K562 (cell line): ENCODE data around the gene IL26. TPM values are rescaled to one million over a fixed set of nuclear protein-coding genes. Genes with fewer than 3 reads are reported as not detected.

Experiments used
- ATAC-seq: fragments of 200-7000 bp; cut with Tn5 transposase; 3 replicates; pipeline ENCODE4 v1.9.1; 2020; ENCODE audit warnings: moderate library complexity
- Bru-seq: library from RNA; stranded (reverse); fragments of 400-500 nt; gene quantifications from one replicate; lab custom pipeline; 2021; lab: Mats Ljungman, UMichigan
- BruChase-seq, 2 experiments: library from RNA; stranded (reverse); fragments of 400-500 nt; gene quantifications; one replicate each; lab custom pipeline; 2021; lab: Mats Ljungman, UMichigan
- BruUV-seq: library from RNA; stranded (reverse); fragments of 400-500 nt; replicated peaks from 2 replicates; lab custom pipeline; 2021; lab: Mats Ljungman, UMichigan
- CTCF ChIA-PET: fragments of 300-600 bp; formaldehyde crosslinking; extraction: SDS; loops from one replicate; lab custom pipeline; 2021; ENCODE audit warnings: low intra/inter-chr PET ratio; lab: Yijun Ruan, JAX
- POLR2A ChIA-PET: fragments of 300-600, 350-650 bp; sonication (Branson Sonifier 250); formaldehyde crosslinking; extraction: SDS; loops from one replicate; lab custom pipeline; 2021; ENCODE audit warnings: antibody characterized with exemption, inconsistent platforms; lab: Yijun Ruan, JAX
- DNase-seq, 4 experiments: peaks; one replicate each; pipeline versions ENCODE4 v3.0.0 to v3.0.0-alpha.2; 2011 to 2018; ENCODE audit warnings: low spot score in 3 of 4, mixed read lengths in 3 of 4; ENCODE audit errors: extremely low read depth in 1 of 4
- FAIRE-seq: peaks from 2 replicates; lab custom pipeline; 2011; peaks lifted over from hg19 to GRCh38; lab: Jason Lieb, UNC
- H2AFZ ChIP-seq: 2 replicates; pipeline ENCODE4 v1.6.0; 2011; ENCODE audit warnings: low read depth, low read length, control low read depth, inconsistent platforms
- H3K27ac ChIP-seq: fragments of 200-600 bp; 3 replicates; pipeline ENCODE4 v1.8.0; 2011; ENCODE audit warnings: low read depth, mild to moderate bottlenecking, control low read depth, inconsistent platforms, low read length, moderate library complexity, mixed read lengths; ENCODE audit errors: extremely low read depth
- H3K27me3 ChIP-seq, 2 experiments: fragments of 300-600 bp in 1 of 2; 2 replicates in 1 of 2; 3 replicates in 1 of 2; pipeline versions ENCODE4 v1.6.0 to v1.8.0; 2011; ENCODE audit warnings: inconsistent platforms in 2 of 2, low read length in 2 of 2, mild to moderate bottlenecking in 1 of 2, mixed read lengths in 1 of 2, moderate library complexity in 1 of 2; ENCODE audit not compliant: control insufficient read depth in 2 of 2, insufficient read depth in 2 of 2
- H3K36me3 ChIP-seq: fragments of 300-600 bp; 3 replicates; pipeline ENCODE4 v1.8.0; 2011; ENCODE audit warnings: mild to moderate bottlenecking, low read length, inconsistent platforms; ENCODE audit not compliant: control insufficient read depth, insufficient read depth
- H3K4me1 ChIP-seq, 2 experiments: fragments of 200-600 bp in 1 of 2; replicated peaks in 1 of 2; 2 replicates in 1 of 2; 3 replicates in 1 of 2; pipeline versions ENCODE4 v1.5.1 to v1.8.0; 2011; ENCODE audit warnings: inconsistent platforms in 2 of 2, low read length in 2 of 2, mild to moderate bottlenecking in 1 of 2, mixed read lengths in 1 of 2, moderate library complexity in 1 of 2; ENCODE audit not compliant: control insufficient read depth in 2 of 2, insufficient read depth in 2 of 2
- H3K4me2 ChIP-seq: 2 replicates; pipeline ENCODE4 v1.6.1; 2011; ENCODE audit warnings: low read length, control low read depth, inconsistent platforms, mixed read lengths; ENCODE audit not compliant: insufficient read depth
- H3K4me3 ChIP-seq: fragments of 200-600 bp; sonication (generic), shearing (Covaris generic); 2 replicates; pipeline ENCODE4 v1.5.1; 2016; ENCODE audit warnings: control low read depth, inconsistent platforms
- H3K79me2 ChIP-seq: fragments of 200-600 bp; 3 replicates; pipeline ENCODE4 v1.8.0; 2011; ENCODE audit warnings: low read length, inconsistent platforms; ENCODE audit not compliant: control insufficient read depth, insufficient read depth
- H3K9ac ChIP-seq, 2 experiments: 2 replicates each; pipeline versions ENCODE4 v1.6.0 to v1.6.1; 2011; ENCODE audit warnings: low read depth in 2 of 2, low read length in 2 of 2, control low read depth in 1 of 2, inconsistent platforms in 1 of 2, mild to moderate bottlenecking in 1 of 2, mixed read lengths in 1 of 2; ENCODE audit not compliant: insufficient read depth in 1 of 2
- H3K9me1 ChIP-seq: one replicate; pipeline ENCODE4 v1.6.0; 2011; ENCODE audit warnings: inconsistent platforms, mild to moderate bottlenecking, low read length, moderate library complexity; ENCODE audit not compliant: control insufficient read depth, insufficient read depth
- H3K9me3 ChIP-seq: replicated peaks from 2 replicates; pipeline ENCODE4 v1.5.1; 2011; ENCODE audit warnings: low read depth, low read length, inconsistent platforms; ENCODE audit not compliant: control insufficient read depth, insufficient read depth
- H4K20me1 ChIP-seq: replicated peaks from 2 replicates; pipeline ENCODE4 v1.6.1; 2011; ENCODE audit warnings: low read length, inconsistent platforms, mixed read lengths; ENCODE audit not compliant: control insufficient read depth, insufficient read depth
- HINFP ChIP-seq: fragments of 450-650 bp; conservative IDR thresholded peaks from 2 replicates; pipeline ENCODE4 v1.6.1; 2016; ENCODE audit warnings: missing genetic modification characterization, low read depth, mild to moderate bottlenecking, control low read depth, missing compliant biosample characterization
- MXD1 ChIP-seq: fragments of 250-450 bp; sonication (Bioruptor Pico); IDR thresholded peaks from 2 replicates; pipeline ENCODE4 v1.8.0; 2021; ENCODE audit warnings: borderline replicate concordance, mild to moderate bottlenecking, moderate library complexity; ENCODE audit not compliant: poor library complexity, severe bottlenecking
- NR3C1 ChIP-seq: sonication (generic); formaldehyde crosslinking; IDR thresholded peaks from 2 replicates; pipeline ENCODE4 v1.8.1; 2022; ENCODE audit warnings: missing genetic modification reagents
- SAP30 ChIP-seq: fragments of 200-600 bp; sonication (generic); IDR thresholded peaks from 2 replicates; pipeline ENCODE4 v1.6.1; 2012; ENCODE audit warnings: borderline replicate concordance, low read depth, mild to moderate bottlenecking, moderate library complexity, low read length, control low read depth, inconsistent platforms; ENCODE audit not compliant: insufficient read depth, poor library complexity, severe bottlenecking
- WGBS: fragments of 100-300 bp; shearing (Covaris generic); methylation state at CpG from one replicate; pipeline ENCODE4 v1.1.6; 2016; ENCODE audit warnings: low coverage, mixed read lengths; ENCODE audit not compliant: insufficient coverage; ENCODE audit errors: missing lambda C conversion rate; 5-methylcytosine and 5-hydroxymethylcytosine counted together
- in situ Hi-C: fragments of 300-500 bp; cut with MboI; formaldehyde crosslinking; loops from 4 replicates; pipeline ENCODE4 v1.15.0; 2018; ENCODE audit warnings: inconsistent platforms, mixed read lengths
- intact Hi-C: fragments of 100-400 bp; cut with micrococcal nuclease; formaldehyde crosslinking; loops from 2 replicates; pipeline ENCODE4 v1.14.2; 2022
- long read RNA-seq, 3 experiments: library from polyadenylated mRNA in 2 of 3; library from RNA in 1 of 3; unstranded in 2 of 3; stranded (forward) in 1 of 3; transcript quantifications; one replicate each; pipeline ENCODE4 v2.0.0, GENCODE V29; 2019 to 2022
- polyA minus RNA-seq, 3 experiments: library from RNA; depleted of rRNA, polyadenylated mRNA; stranded (reverse); fragments of >200 nt; gene quantifications; 2 replicates each; pipeline ENCODE4 v1.2.3, GENCODE V29; 2011
- polyA plus RNA-seq, 8 experiments: library from polyadenylated mRNA; depleted of rRNA in 4 of 8; stranded (reverse) in 5 of 8; unstranded in 3 of 8; fragments of >200 nt; fragmentation: Nextera tagmentation in 2 of 8; fragmentation: Illumina TruSeq in 1 of 8; extraction: Ambion mirVana in 2 of 8; extraction: Trizol in 1 of 8; gene quantifications; 2 replicates each; pipeline versions ENCODE4 v1.2.1 to v1.2.3, GENCODE V29; 2011 to 2014; ENCODE audit warnings: inconsistent platforms in 1 of 8, missing spikeins in 1 of 8
- total RNA-seq, 7 experiments: library from RNA; depleted of rRNA in 6 of 7; stranded (reverse); fragments of >200 nt in 6 of 7; fragmentation: Illumina TruSeq in 2 of 7; extraction: Trizol in 2 of 7; gene quantifications; 2 replicates each; pipeline versions ENCODE4 v1.2.1 to v1.2.3, GENCODE V29; 2011 to 2021; ENCODE audit warnings: low replicate concordance in 1 of 7

IL26 gene
- total RNA-seq (2011; cell fraction: chromatin; rRNA removed; ENCODE audit: low replicate concordance), result not detected in 2 replicates
- total RNA-seq (2011; cell fraction: nucleolus; rRNA removed), result not detected in 2 replicates
- not detected in 2 replicates for total RNA-seq (2011; cell fraction: nucleoplasm; rRNA removed)
- total RNA-seq (2014; rRNA removed) (not detected in 2 replicates), total RNA-seq (2014; rRNA removed; fragmentation: Illumina TruSeq; extraction: Trizol) (not detected in 2 replicates), total RNA-seq (2015; rRNA removed; fragmentation: Illumina TruSeq; extraction: Trizol) (not detected in 2 replicates), total RNA-seq (2021) (not detected in 2 replicates), polyA plus RNA-seq (2011; rRNA removed) (not detected in 2 replicates), polyA plus RNA-seq (2014; fragmentation: Illumina TruSeq; extraction: Trizol) (not detected in 2 replicates), polyA plus RNA-seq (2014; fragmentation: Nextera tagmentation; extraction: Ambion mirVana) (not detected), polyA plus RNA-seq (2014; rRNA removed) (not detected in 2 replicates), polyA minus RNA-seq (2011; rRNA and poly(A)+ RNA removed) (not detected in 2 replicates), Bru-seq, nascent RNA (not detected), BruChase-seq, experiment 1, labeled RNA remaining after a 2-hour chase (not detected), BruChase-seq, experiment 2, labeled RNA remaining after a 6-hour chase (not detected)
- not detected in 2 replicates for polyA plus RNA-seq (2011; cell fraction: cytosol; rRNA removed)
- not detected in 2 replicates for polyA plus RNA-seq (2011; cell fraction: nucleus; rRNA removed)
- not detected in 2 replicates for polyA plus RNA-seq (2012)
- polyA minus RNA-seq (2011; cell fraction: cytosol; rRNA and poly(A)+ RNA removed), result not detected in 2 replicates
- polyA minus RNA-seq (2011; cell fraction: nucleus; rRNA and poly(A)+ RNA removed), result not detected in 2 replicates
- long read RNA-seq, experiment 1, result 0 reads
- long read RNA-seq, experiment 2, result 0 reads
- long read RNA-seq, experiment 3, result 0 reads

DNA sequence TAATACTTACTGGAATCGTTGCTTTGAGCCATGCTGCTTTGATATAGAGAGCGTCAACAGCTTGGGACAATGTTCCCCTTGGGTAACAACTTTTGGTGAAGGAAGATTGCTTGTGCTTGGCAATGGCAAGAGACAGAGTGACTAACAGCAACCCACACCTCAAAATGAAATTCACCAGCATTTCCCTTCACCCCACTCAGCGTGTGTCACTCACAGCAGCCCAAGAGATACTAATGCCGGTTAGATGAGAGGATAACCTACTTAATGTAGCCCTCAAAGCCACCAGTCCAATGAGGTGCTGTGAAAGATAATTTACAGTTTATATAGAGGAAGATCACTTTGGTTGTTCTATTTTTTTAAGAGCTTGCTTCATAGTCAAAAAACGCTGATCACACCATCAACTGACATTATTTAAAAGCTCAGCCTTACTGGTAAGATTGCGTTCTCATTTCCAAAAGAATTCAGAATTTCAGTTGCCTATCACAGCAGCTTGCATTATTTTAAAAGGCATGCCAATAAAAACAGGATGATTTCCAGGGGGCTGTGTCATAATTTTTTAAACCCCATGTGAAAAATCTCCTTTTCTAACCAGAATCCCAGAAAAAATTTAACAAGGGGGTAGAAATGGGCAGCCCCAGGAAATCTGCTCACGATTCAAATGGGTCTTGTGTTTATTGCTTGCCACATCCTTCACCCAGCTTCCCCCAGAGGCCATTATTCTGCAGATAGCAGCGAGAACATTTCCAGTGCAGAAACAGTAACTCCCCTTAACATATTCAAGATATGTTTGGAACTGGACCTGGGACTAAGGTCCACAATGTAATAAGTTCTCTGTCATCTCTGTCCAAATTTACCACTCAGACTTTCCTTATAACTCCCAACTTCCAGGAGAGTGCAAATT lies at the start of gene IL26:
TSS of gene IL26 (minus strand) at position 235 of the 901 bp plus-strand sequence. CDS start at position 181, 54 bp downstream.
- intact Hi-C loops (no loop called here), in situ Hi-C loops (loop anchor here (5.0 kb wide), 1 partner anchor 86 kb away; no protein-coding TSS in a partner anchor)
- WGBS, result 1% methylated on average over 8 of the region's 8 CpGs
- ChIA-PET CTCF (interaction anchor here (3.3 kb wide), 1 partner anchor 91 kb away, joined by 30 read pairs; no protein-coding TSS in a partner anchor), POLR2A (interaction anchor here (0.5 to 0.6 kb wide), 2 partner anchors 83 to 115 kb away, joined by 3 read pairs; no protein-coding TSS in a partner anchor)
- Histone ChIP-seq H3K36me3 (no peaks in the 10 kb centered on the region), H3K27ac (no peak within 1 kb of the TSS), H3K9me3 (no peaks in the 10 kb centered on the region), H3K4me3 (no peak within 1 kb of the TSS), H4K20me1 (no peaks in the 10 kb centered on the region), H3K4me2 (no peak within 1 kb of the TSS), H3K4me1 (no peaks in the 10 kb centered on the region; a peak in 1 of 5 replicates), H3K27me3 (peaks cover 3 to 7% of the 10 kb centered on the region in 2 experiments; a peak in 2 of 5 replicates), H3K79me2 (no peaks in the 10 kb centered on the region), H3K9me1 (no peaks in the 10 kb centered on the region), H3K9ac (no peak within 1 kb of the TSS), H2AFZ (no peak within 1 kb of the TSS)
- TF ChIP-seq HINFP (tag), result no peak
- no peak for TF ChIP-seq NR3C1
- TF ChIP-seq SAP30, result no peak
- TF ChIP-seq MXD1 (CRISPR knock-in tag), result no peak
- ATAC-seq (no peak), FAIRE-seq (no peak), DNase-seq (no peak)
- BruUV-seq, result no TSS peak
